GM18505 (cell line): ENCODE measurements around the gene DRD4.
"Not testable (repeated sequence)": the region's sequence is repeated elsewhere in the genome, so short reads cannot be mapped to it uniquely, and the experiment has no call there.

ENCODE experiments used
- ATAC-seq: cut with Tn5 transposase; IDR thresholded peaks from one replicate; pipeline ENCODE4 v1.9.1; 2021; ENCODE audit not compliant: unreplicated experiment
- POLR2A ChIP-seq: IDR thresholded peaks from 4 replicates; pipeline ENCODE4 v1.6.1; 2011; ENCODE audit warnings: borderline replicate concordance; ENCODE audit not compliant: insufficient read depth, insufficient read length; ENCODE audit errors: extremely low read depth

Gene DRD4

GRCh38 chr11:638631-639331 lies 1.7 kb downstream of the DRD4 start:
- TF ChIP-seq POLR2A: no peak

DNA sequence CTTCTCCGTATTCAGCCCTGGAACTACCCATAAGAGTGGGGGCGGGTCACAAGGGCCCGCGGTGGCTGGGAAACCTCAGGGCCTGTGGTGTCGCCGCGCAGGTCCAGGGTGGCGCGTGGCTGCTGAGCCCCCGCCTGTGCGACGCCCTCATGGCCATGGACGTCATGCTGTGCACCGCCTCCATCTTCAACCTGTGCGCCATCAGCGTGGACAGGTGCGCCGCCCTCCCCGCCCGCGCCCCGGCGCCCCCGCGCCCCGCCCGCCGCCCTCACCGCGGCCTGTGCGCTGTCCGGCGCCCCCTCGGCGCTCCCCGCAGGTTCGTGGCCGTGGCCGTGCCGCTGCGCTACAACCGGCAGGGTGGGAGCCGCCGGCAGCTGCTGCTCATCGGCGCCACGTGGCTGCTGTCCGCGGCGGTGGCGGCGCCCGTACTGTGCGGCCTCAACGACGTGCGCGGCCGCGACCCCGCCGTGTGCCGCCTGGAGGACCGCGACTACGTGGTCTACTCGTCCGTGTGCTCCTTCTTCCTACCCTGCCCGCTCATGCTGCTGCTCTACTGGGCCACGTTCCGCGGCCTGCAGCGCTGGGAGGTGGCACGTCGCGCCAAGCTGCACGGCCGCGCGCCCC lies 2.4 kb downstream of the DRD4 start:
- TF ChIP-seq POLR2A: no peak

More at GRCh38 chr11:638631-639331, 1.7 kb downstream of the DRD4 start:
- ATAC-seq: no peak

GRCh38 chr11:640021-640706 lies 3.1 kb downstream of the DRD4 start:
- no peak for ATAC-seq
- no peak for TF ChIP-seq POLR2A

More for the DNA sequence above, 2.4 kb downstream of the DRD4 start:
- no peak for ATAC-seq

GRCh38 chr11:641806-642370 lies 4.8 kb downstream of the DRD4 start:
- ATAC-seq: no peak
- no peak for TF ChIP-seq POLR2A

- TF ChIP-seq POLR2A: no peak
- no peak for ATAC-seq
Measured at GRCh38 chr11:643366-643765, 6.3 kb downstream of the DRD4 start.

DNA sequence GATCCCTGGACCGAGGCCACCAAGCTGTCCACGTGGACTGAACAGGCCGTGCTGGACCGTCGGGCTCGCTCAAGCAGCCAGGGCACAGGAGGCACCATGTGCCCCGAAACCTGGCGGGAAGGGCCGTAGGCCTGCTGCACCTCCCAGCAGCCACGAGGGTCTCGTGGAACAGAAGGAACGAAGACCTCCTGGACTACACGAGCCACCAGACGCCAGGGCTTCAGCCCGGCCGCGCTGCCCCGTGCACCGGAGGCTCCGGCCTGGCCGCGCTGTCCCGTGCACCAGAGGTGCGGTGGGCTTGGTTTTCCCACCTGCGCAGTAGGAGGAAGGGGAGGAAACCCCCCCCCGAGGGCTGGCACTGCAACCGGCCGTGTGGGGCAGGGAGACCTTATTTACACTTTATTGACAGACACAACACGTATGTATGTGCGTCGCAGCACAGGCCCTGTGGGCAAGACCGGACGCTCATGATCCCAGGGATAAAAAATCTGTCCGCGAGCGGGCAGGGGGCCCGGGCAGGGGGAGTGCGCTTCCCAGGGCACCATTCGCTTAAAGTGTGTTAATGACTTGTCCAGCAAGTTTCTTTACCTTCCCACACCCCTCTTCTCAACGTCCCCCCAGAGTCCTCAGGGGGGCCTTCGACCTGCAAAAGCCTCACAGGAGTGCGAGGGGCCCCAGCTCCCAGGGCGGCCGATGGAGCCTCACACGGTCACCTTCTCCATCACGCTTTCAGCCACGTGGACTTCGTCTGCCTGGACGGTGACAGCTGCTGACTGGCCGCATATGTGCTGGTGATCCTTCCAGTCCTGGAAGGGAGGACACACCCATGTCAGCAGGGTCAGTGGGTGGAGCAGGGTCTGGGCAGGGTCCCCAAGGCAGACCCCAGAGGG lies 7.0 kb downstream of the DRD4 start:
- TF ChIP-seq POLR2A: no peak
- no peak for ATAC-seq

DNA sequence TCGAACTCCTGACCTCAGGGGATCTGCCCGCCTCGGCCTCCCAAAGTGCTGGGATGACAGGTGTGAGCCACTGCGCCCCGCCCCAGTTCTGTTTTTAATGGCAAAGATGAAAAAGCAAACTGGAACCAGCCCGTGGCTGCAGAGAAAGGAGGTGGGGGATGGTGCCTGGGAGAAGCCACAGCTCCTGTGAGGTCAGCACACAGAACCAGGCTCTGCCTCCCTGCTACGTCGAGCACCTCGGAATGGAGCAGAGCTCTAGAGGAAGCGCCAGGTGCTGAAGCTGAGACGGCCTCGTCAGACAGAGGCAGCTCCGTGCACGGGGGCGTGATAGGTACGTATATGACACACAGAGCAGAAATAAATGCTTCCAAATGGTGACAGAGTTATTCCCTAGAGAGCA lies 8.5 kb downstream of the DRD4 start:
- TF ChIP-seq POLR2A: no peak
- no peak for ATAC-seq

DNA sequence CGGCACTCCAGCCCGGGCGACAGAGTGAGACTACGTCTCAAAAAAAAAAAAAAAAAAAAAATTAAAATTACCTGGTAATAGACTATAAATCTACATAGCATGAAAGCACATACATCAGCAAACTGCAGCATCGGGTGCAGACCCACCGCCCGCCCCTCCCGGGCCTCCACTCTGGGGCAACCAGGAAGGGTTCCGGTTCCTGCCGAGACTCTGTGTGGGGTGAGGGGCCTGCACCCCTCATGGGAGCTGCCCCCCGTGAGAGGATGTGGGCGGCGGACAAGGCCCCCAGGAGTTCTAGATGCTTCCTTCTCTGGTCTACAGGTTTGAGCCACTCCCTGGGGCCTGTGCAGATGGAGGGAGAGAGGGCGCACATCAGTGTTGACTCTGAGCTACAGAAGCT lies 9.1 kb downstream of the DRD4 start:
- no peak for ATAC-seq
- no peak for TF ChIP-seq POLR2A

DNA sequence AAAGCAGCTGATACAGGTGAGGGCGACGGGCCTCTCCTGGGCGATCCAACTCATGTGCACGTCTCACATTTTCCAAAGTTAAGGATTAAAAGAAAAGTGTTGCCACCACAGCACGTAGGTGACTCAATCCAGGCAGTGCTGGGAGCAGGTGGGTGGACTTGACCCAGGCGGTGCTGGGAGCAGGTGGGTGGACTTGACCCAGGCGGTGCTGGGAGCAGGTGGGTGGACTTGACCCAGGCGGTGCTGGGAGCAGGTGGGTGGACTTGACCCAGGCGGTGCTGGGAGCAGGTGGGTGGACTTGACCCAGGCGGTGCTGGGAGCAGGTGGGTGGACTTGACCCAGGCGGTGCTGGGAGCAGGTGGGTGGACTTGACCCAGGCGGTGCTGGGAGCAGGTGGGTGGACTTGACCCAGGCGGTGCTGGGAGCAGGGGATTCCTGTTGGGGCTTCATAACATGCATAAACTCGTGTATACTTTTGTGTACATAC lies 10.6 kb downstream of the DRD4 start:
- ATAC-seq: not testable (repeated sequence)

- ATAC-seq: no peak
- no peak for TF ChIP-seq POLR2A
Measured at GRCh38 chr11:650482-650881, 13.4 kb downstream of the DRD4 start.

DNA sequence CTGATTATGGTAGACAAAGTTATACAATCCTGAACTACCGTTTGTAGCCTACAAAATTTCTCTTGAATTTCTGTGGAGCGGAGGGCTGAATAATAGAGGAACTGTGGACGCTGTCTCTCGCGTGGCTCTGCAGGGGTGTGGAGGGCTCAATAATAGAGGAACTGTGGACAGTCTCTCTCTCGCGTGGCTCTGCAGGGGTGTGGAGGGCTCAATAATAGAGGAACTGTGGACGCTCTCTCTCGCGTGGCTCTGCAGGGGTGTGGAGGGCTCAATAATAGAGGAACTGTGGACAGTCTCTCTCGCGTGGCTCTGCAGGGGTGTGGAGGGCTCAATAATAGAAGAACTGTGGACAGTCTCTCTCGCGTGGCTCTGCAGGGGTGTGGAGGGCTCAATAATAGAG lies 16.1 kb downstream of the DRD4 start:
- ATAC-seq: not testable (repeated sequence)

GRCh38 chr11:653837-654236 lies 16.8 kb downstream of the DRD4 start:
- no peak for ATAC-seq
- no peak for TF ChIP-seq POLR2A

DNA sequence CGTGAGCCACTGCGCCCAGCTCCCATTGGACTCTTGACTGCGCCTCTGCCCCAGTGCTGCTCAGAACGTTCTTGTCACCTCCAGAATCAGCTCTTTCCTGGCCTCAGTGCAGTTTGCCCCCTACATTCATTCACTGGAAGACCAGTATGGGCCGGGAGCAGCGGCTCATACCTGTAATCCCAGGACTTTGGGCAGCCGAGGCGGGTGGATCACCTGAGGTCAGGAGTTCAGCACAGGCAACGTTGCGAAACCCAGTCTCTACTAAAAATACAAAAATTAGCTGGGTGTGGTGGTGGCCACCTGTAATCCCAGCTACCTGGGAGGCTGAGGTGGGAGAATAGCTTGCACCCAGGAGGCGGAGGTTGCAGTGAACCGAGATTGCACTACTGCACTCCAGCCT lies 17.4 kb downstream of the DRD4 start:
- ATAC-seq: not testable (repeated sequence)
